HepG2 (cell line): ENCODE results near the gene PLK2. TPM values are rescaled to one million over a fixed set of nuclear protein-coding genes. Genes with fewer than 3 reads are reported as not detected.

Source experiments
- AGO2 ChIP-seq: fragments of 200-400 bp; formaldehyde crosslinking; optimal IDR thresholded peaks from 2 replicates; pipeline ENCODE3; 2017; ENCODE audit warnings: mild to moderate bottlenecking, low read depth, low read length, moderate library complexity
- BRD4 ChIP-seq: sonication (generic); formaldehyde crosslinking; IDR thresholded peaks from 2 replicates; pipeline ENCODE4 v1.4.0; 2020; ENCODE audit warnings: missing genetic modification reagents
- CBX2 ChIP-seq, 2 experiments: fragments of 200-600 bp in 1 of 2; sonication (generic); formaldehyde crosslinking in 1 of 2; IDR thresholded peaks; 2 replicates each; pipeline versions ENCODE4 v1.7.0 to v1.8.1; 2018 to 2022; ENCODE audit warnings: low read depth in 2 of 2, low read length in 1 of 2, mild to moderate bottlenecking in 1 of 2, missing genetic modification reagents in 1 of 2
- E2F2 ChIP-seq: sonication (generic); formaldehyde crosslinking; IDR thresholded peaks from 2 replicates; pipeline ENCODE4 v1.4.0; 2020; ENCODE audit warnings: missing genetic modification reagents, borderline replicate concordance
- ELF4 ChIP-seq: sonication (generic); formaldehyde crosslinking; IDR thresholded peaks from 2 replicates; pipeline ENCODE4 v1.5.0; 2020; ENCODE audit warnings: missing genetic modification reagents, mild to moderate bottlenecking, moderate library complexity, borderline replicate concordance
- FOXK2 ChIP-seq: fragments of 450-650 bp; IDR thresholded peaks from 2 replicates; pipeline ENCODE4 v1.6.1; 2016
- HNF4A ChIP-seq: sonication (generic); formaldehyde crosslinking; IDR thresholded peaks from 2 replicates; pipeline ENCODE4 v1.4.0; 2020; ENCODE audit warnings: missing genetic modification reagents
- JUNB ChIP-seq: sonication (generic); formaldehyde crosslinking; IDR thresholded peaks from 2 replicates; pipeline ENCODE4 v1.8.0; 2022; ENCODE audit warnings: missing genetic modification reagents, mild to moderate bottlenecking, borderline replicate concordance
- RAD51 ChIP-seq: fragments of 450-650 bp; IDR thresholded peaks from 2 replicates; pipeline ENCODE4 v1.6.1; 2016; ENCODE audit warnings: borderline replicate concordance
- RFXANK ChIP-seq: IDR thresholded peaks from 2 replicates; pipeline ENCODE4 v1.6.1; 2016
- SRSF9 ChIP-seq: fragments of 200-400 bp; formaldehyde crosslinking; IDR thresholded peaks from 2 replicates; pipeline ENCODE4 v1.6.1; 2018; ENCODE audit warnings: borderline replicate concordance, mild to moderate bottlenecking, low read depth, low read length; ENCODE audit not compliant: insufficient read depth, poor library complexity, severe bottlenecking
- TIGD3 ChIP-seq: sonication (generic); formaldehyde crosslinking; IDR thresholded peaks from 2 replicates; pipeline ENCODE4 v1.5.1; 2020; ENCODE audit warnings: mild to moderate bottlenecking, missing genetic modification reagents, borderline replicate concordance
- ZBTB7A ChIP-seq: sonication (generic); formaldehyde crosslinking; IDR thresholded peaks from 2 replicates; pipeline ENCODE4 v1.8.0; 2022; ENCODE audit warnings: mild to moderate bottlenecking, missing genetic modification reagents
- ZFAT ChIP-seq: sonication (generic); formaldehyde crosslinking; conservative IDR thresholded peaks from 2 replicates; pipeline ENCODE4 v1.8.1; 2023; ENCODE audit warnings: missing genetic modification reagents, inconsistent platforms
- ZFP82 ChIP-seq: sonication (generic); formaldehyde crosslinking; IDR thresholded peaks from 2 replicates; pipeline ENCODE4 v1.5.1; 2020; ENCODE audit warnings: mild to moderate bottlenecking, missing genetic modification reagents, borderline replicate concordance
- ZNF10 ChIP-seq: sonication (generic); formaldehyde crosslinking; IDR thresholded peaks from 2 replicates; pipeline ENCODE4 v1.4.0; 2020; ENCODE audit warnings: mild to moderate bottlenecking, low read depth, missing genetic modification reagents, borderline replicate concordance
- ZNF20 ChIP-seq: sonication (generic); formaldehyde crosslinking; IDR thresholded peaks from 2 replicates; pipeline ENCODE4 v1.4.0; 2020; ENCODE audit warnings: mild to moderate bottlenecking, moderate library complexity, missing genetic modification reagents
- ZNF263 ChIP-seq: sonication (generic); formaldehyde crosslinking; IDR thresholded peaks from 2 replicates; pipeline ENCODE4 v1.4.0; 2020; ENCODE audit warnings: missing genetic modification reagents
- ZNF329 ChIP-seq: sonication (generic); formaldehyde crosslinking; IDR thresholded peaks from 2 replicates; pipeline ENCODE4 v1.9.0; 2021; ENCODE audit warnings: low read depth, mild to moderate bottlenecking, missing genetic modification reagents
- ZNF430 ChIP-seq: sonication (generic); formaldehyde crosslinking; IDR thresholded peaks from 2 replicates; pipeline ENCODE4 v1.9.0; 2021; ENCODE audit warnings: mild to moderate bottlenecking, missing genetic modification reagents
- ZNF510 ChIP-seq: sonication (generic); formaldehyde crosslinking; IDR thresholded peaks from 2 replicates; pipeline ENCODE4 v1.4.0; 2020; ENCODE audit warnings: low read depth, mild to moderate bottlenecking, missing genetic modification reagents
- ZNF550 ChIP-seq: sonication (generic); formaldehyde crosslinking; IDR thresholded peaks from 2 replicates; pipeline ENCODE4 v1.4.0; 2020; ENCODE audit warnings: mild to moderate bottlenecking, missing genetic modification reagents, borderline replicate concordance
- ZNF615 ChIP-seq: sonication (generic); formaldehyde crosslinking; IDR thresholded peaks from 2 replicates; pipeline ENCODE4 v1.5.0; 2020; ENCODE audit warnings: mild to moderate bottlenecking, missing genetic modification reagents, borderline replicate concordance
- ZNF879 ChIP-seq: sonication (generic); formaldehyde crosslinking; IDR thresholded peaks from 2 replicates; pipeline ENCODE4 v1.8.1; 2023; ENCODE audit warnings: missing genetic modification reagents
- polyA plus RNA-seq, 8 experiments: library from polyadenylated mRNA; depleted of rRNA in 3 of 8; stranded (reverse) in 7 of 8; unstranded in 1 of 8; fragments of >200 nt; fragmentation: Illumina TruSeq in 4 of 8; extraction: Trizol in 4 of 8; gene quantifications; 2 replicates each; pipeline versions ENCODE4 v1.2.1 to v1.2.3, GENCODE V29; 2011 to 2016; ENCODE audit warnings: low read depth in 4 of 8, missing spikeins in 1 of 8, mixed read lengths in 1 of 8; ENCODE audit not compliant: insufficient read depth in 1 of 8
- total RNA-seq, 5 experiments: library from RNA; depleted of rRNA; stranded (reverse); fragments of >200 nt; fragmentation: Illumina TruSeq; extraction: Trizol; gene quantifications; 2 replicates each; pipeline ENCODE4 v1.2.3, GENCODE V29; 2016; ENCODE audit warnings: low read depth in 1 of 5
- TF ChIP-seq, protein P1 (sequence below): IDR thresholded peaks from 2 replicates; pipeline ENCODE4 v1.6.1; 2016
- TF ChIP-seq, protein P2 (sequence below): sonication (generic); formaldehyde crosslinking; conservative IDR thresholded peaks from 2 replicates; pipeline ENCODE4 v1.5.0; 2020; ENCODE audit warnings: missing genetic modification reagents

The PLK2 gene
- total and polyA plus RNA-seq, 2 of the 13 experiments (the other 11 are each of a cell fraction or from before 2014, with no cell fraction given) = 9.6 to 29.6 TPM

DNA sequence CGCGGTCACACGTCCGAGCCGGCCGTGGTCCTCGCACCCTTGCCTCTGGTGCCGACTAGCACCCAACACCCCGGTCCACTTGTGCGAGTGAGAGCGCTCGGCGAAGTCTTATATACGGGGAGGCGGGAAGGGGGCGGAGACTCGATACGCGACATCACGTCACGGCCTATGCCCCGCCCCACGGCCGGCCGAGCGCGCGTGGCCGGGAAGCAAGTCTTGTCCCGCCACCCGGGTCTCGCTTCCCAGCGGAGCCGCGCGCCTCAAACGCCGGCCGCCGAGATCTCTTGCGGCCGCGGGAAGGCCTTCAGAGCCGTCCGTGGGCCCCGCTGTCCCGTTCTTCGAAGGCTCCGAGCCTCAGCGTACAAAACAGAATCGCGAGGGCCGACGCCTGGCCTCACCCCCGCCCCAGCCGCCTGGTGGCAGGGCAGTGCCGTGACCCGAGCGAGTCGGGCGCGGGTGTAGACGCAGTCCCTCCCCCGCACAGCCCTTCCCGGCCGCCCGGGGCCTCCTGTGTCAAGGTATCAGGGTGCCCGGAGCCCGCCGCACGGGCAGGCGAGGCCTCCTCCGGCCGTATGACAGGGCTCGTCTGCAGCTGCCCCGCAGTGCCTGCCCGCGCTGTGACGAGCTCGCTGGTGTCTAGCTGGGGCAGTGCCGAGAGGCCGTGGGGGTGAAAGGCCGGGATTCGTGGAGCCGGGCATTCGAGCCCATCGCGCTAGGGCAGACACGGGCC, at the start of gene PLK2 (continued):
- no peak for TF ChIP-seq E2F2 (CRISPR knock-in tag)
- no peak for TF ChIP-seq ZNF263 (CRISPR knock-in tag)
- no peak for TF ChIP-seq JUNB (CRISPR knock-in tag)
- TF ChIP-seq ZNF615 (CRISPR knock-in tag) = no peak
- TF ChIP-seq, protein P1, sequence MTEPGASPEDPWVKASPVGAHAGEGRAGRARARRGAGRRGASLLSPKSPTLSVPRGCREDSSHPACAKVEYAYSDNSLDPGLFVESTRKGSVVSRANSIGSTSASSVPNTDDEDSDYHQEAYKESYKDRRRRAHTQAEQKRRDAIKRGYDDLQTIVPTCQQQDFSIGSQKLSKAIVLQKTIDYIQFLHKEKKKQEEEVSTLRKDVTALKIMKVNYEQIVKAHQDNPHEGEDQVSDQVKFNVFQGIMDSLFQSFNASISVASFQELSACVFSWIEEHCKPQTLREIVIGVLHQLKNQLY (CRISPR knock-in tag) = no peak
- TF ChIP-seq ZBTB7A (CRISPR knock-in tag) = no peak
- no peak for TF ChIP-seq CBX2 (IDR thresholded peaks at IDR 0.05; ENCODE audit: low read depth, low read length)
- TF ChIP-seq CBX2 (CRISPR knock-in tag; IDR thresholded peaks at IDR 0.05; ENCODE audit: low read depth) = no peak
- no peak for TF ChIP-seq RAD51
- no peak for TF ChIP-seq BRD4
- 0 out of 2 replicates have a peak, but pooled peaks have one; percentile 77 for TF ChIP-seq TIGD3 (CRISPR knock-in tag)
- no peak for TF ChIP-seq ZNF10
- TF ChIP-seq ZNF510 (CRISPR knock-in tag) = 0 out of 2 replicates have a peak, but pooled peaks have one; percentile 70
- TF ChIP-seq ZNF430 = no peak; the same call in 1 of the 2 replicates
- TF ChIP-seq, protein P2, sequence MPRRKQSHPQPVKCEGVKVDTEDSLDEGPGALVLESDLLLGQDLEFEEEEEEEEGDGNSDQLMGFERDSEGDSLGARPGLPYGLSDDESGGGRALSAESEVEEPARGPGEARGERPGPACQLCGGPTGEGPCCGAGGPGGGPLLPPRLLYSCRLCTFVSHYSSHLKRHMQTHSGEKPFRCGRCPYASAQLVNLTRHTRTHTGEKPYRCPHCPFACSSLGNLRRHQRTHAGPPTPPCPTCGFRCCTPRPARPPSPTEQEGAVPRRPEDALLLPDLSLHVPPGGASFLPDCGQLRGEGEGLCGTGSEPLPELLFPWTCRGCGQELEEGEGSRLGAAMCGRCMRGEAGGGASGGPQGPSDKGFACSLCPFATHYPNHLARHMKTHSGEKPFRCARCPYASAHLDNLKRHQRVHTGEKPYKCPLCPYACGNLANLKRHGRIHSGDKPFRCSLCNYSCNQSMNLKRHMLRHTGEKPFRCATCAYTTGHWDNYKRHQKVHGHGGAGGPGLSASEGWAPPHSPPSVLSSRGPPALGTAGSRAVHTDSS (CRISPR knock-in tag) = no peak
- no peak for TF ChIP-seq ZFP82 (CRISPR knock-in tag)
- TF ChIP-seq HNF4A = no peak
- no peak for TF ChIP-seq ZNF329 (CRISPR knock-in tag)
- TF ChIP-seq SRSF9 = no peak
- TF ChIP-seq FOXK2 = no peak
- no peak for TF ChIP-seq ELF4
- TF ChIP-seq ZNF550 (CRISPR knock-in tag) = no peak
- TF ChIP-seq AGO2 = peak; percentile 60
- no peak for TF ChIP-seq RFXANK (CRISPR knock-in tag)
- 0 out of 2 replicates have a peak, but pooled peaks have one; percentile 11 for TF ChIP-seq ZNF879 (CRISPR knock-in tag)
- no peak; the same call in 1 of the 2 replicates for TF ChIP-seq ZNF20
- no peak for TF ChIP-seq ZFAT
